C4-2B (cell line): Measurements from ENCODE around the gene RIPOR3.

Source experiments
- ZFX ChIP-seq: fragments of 450-650 bp; IDR thresholded peaks from 2 replicates; pipeline ENCODE4 v1.6.1; 2017
- TF ChIP-seq, protein P1 (sequence below): fragments of 450-650 bp; conservative IDR thresholded peaks from 2 replicates; pipeline ENCODE4 v1.5.1; 2017; ENCODE audit warnings: mild to moderate bottlenecking

DNA sequence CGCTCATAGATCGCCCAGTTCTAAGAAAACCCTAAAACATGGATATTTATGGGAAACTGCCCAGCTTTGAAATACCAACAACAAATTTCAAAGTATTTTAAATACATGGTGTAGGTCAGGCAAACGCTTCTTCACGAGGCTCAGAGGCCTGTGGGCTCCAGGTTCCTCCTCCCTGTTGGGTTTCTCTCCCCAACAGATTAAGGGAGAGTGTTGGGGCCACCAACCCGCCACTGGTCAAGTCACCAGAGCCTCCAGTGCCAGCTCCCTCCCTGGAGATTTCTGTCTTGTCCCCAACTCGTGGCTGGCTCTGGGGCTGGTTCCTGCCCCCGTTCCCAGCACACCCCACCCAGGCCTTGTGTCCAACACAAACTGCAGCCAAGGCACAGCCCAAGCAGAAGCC is 93.3 kb downstream of the RIPOR3 start:
- TF ChIP-seq, protein P1, sequence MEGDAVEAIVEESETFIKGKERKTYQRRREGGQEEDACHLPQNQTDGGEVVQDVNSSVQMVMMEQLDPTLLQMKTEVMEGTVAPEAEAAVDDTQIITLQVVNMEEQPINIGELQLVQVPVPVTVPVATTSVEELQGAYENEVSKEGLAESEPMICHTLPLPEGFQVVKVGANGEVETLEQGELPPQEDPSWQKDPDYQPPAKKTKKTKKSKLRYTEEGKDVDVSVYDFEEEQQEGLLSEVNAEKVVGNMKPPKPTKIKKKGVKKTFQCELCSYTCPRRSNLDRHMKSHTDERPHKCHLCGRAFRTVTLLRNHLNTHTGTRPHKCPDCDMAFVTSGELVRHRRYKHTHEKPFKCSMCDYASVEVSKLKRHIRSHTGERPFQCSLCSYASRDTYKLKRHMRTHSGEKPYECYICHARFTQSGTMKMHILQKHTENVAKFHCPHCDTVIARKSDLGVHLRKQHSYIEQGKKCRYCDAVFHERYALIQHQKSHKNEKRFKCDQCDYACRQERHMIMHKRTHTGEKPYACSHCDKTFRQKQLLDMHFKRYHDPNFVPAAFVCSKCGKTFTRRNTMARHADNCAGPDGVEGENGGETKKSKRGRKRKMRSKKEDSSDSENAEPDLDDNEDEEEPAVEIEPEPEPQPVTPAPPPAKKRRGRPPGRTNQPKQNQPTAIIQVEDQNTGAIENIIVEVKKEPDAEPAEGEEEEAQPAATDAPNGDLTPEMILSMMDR: no peak
- TF ChIP-seq ZFX: no peak
